ENCODE measurements around the gene USB1.

DNA sequence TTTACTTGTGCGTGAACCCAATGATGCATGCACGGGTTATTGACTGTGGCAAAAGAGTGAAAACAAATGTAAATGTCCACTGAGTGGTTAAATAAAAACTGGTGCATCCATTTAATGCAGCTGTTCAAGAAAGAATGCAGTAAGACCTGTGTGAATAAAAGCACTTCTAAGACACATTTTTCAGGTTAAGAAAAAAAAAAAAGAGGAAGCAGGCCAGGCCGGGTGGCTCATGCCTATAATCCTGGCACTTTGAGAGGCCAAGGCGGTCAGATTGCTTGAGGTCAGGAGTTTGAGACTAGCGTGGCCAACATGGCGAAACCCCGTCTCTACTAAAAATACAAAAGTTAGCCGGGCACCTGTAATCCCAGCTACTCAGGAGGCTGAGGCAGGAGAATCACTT is 42.1 kb upstream of the USB1 start:
- TF ChIP-seq, protein P1, sequence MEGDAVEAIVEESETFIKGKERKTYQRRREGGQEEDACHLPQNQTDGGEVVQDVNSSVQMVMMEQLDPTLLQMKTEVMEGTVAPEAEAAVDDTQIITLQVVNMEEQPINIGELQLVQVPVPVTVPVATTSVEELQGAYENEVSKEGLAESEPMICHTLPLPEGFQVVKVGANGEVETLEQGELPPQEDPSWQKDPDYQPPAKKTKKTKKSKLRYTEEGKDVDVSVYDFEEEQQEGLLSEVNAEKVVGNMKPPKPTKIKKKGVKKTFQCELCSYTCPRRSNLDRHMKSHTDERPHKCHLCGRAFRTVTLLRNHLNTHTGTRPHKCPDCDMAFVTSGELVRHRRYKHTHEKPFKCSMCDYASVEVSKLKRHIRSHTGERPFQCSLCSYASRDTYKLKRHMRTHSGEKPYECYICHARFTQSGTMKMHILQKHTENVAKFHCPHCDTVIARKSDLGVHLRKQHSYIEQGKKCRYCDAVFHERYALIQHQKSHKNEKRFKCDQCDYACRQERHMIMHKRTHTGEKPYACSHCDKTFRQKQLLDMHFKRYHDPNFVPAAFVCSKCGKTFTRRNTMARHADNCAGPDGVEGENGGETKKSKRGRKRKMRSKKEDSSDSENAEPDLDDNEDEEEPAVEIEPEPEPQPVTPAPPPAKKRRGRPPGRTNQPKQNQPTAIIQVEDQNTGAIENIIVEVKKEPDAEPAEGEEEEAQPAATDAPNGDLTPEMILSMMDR (IDR thresholded peaks at IDR 0.05), result no peak
- TF ChIP-seq POLR2A (IDR thresholded peaks at IDR 0.05), result no peak

Data from heart left ventricle (tissue), 13 donors.